ENCODE results near the gene PIP5KL1. TPM values are rescaled to one million over a fixed set of nuclear protein-coding genes. Genes with fewer than 3 reads are reported as not detected.

PIP5KL1 gene
- total RNA-seq, 1 donor from 2014 or later = 4.9 TPM

DNA sequence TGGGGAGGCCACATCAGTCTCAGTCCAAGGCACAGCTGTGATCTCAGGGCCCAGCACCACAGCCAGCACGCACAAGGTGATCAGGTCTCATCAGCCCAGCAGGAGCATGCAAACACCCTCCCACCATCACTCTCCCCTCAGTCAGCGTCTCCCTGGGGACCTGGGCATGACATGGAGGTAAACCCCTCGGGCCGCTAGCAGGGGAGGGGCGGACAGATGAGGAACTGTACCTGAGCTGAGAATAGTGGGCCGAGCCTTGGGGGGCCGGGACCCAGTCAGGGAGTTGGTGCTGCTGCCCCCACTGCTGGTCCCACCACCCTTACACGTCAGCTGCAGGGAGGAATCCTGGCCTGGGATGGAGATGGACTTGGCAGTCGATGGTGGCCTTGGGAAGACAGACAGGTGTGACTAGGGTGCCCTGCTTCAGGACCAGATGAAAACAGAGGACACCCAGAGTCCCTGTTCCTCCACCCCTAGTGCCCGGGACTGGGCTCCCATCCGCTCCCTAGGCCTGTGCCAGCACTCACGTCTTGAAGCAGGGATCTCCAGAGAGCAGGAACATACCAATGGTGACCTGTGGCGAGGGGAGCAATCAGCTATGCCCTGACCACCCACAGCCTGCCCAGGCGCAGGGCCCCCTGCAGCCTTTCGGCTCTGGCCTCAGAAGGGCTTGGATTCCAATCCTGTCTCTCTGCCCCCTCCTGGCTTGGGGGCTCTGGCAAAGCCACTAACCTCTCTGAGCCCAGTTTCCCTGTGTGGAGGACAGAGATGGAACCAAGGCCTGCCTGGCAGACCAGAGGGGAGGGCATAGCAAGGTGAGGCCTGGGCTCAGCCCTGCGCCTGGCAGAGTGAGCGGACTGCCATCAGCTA is 17.5 kb upstream of the PIP5KL1 start:
- H3K4me1 ChIP-seq (ENCODE audit: insufficient read depth, low read length) = peaks cover 7% of the 10 kb centered on the region
- DNase-seq (ENCODE audit: low read depth) (no peak), FAIRE-seq (no peak)
- Mint-ChIP-seq H3K9me3 (ENCODE audit: unreplicated experiment) (no peaks in the 10 kb centered on the region), H3K4me1 (ENCODE audit: low read depth, unreplicated experiment) (peaks cover 2% of the 10 kb centered on the region), H3K36me3 (ENCODE audit: low read depth, unreplicated experiment) (peaks cover 2% of the 10 kb centered on the region), H3K27me3 (ENCODE audit: low read depth, unreplicated experiment) (no peaks in the 10 kb centered on the region), H3K4me3 (ENCODE audit: unreplicated experiment) (no peak overlapping the region), H3K27ac (ENCODE audit: unreplicated experiment) (no peak overlapping the region)
- TF ChIP-seq EZH2 (IDR thresholded peaks at IDR 0.05; ENCODE audit: insufficient read depth, low read length) = no peak
- TF ChIP-seq, protein P1, sequence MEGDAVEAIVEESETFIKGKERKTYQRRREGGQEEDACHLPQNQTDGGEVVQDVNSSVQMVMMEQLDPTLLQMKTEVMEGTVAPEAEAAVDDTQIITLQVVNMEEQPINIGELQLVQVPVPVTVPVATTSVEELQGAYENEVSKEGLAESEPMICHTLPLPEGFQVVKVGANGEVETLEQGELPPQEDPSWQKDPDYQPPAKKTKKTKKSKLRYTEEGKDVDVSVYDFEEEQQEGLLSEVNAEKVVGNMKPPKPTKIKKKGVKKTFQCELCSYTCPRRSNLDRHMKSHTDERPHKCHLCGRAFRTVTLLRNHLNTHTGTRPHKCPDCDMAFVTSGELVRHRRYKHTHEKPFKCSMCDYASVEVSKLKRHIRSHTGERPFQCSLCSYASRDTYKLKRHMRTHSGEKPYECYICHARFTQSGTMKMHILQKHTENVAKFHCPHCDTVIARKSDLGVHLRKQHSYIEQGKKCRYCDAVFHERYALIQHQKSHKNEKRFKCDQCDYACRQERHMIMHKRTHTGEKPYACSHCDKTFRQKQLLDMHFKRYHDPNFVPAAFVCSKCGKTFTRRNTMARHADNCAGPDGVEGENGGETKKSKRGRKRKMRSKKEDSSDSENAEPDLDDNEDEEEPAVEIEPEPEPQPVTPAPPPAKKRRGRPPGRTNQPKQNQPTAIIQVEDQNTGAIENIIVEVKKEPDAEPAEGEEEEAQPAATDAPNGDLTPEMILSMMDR (IDR thresholded peaks at IDR 0.05; ENCODE audit: insufficient read depth, low read depth, low read length) = no peak
- no peaks in the 10 kb centered on the region for H3K36me3 ChIP-seq (ENCODE audit: insufficient read depth, low read length)
- H3K4me3 ChIP-seq (ENCODE audit: insufficient read depth, low read depth, low read length) = no peak overlapping the region
- H3K27ac ChIP-seq (ENCODE audit: low read depth, low read length) = no peak overlapping the region
- no peak overlapping the region for H2AFZ ChIP-seq (ENCODE audit: low read depth, low read length)
- no peaks in the 10 kb centered on the region for H3K9me3 ChIP-seq (ENCODE audit: insufficient read depth, low read depth, low read length)
- H3K9ac ChIP-seq (ENCODE audit: low read length) = no peak overlapping the region
- H3K4me2 ChIP-seq (ENCODE audit: low read length) = no peak overlapping the region
- H3K79me2 ChIP-seq (ENCODE audit: insufficient read depth, low read length) = no peaks in the 10 kb centered on the region
- peaks cover 35% of the 10 kb centered on the region for H4K20me1 ChIP-seq (ENCODE audit: insufficient read depth, low read length)
- H3K27me3 ChIP-seq (ENCODE audit: insufficient read depth, low read length) = no peaks in the 10 kb centered on the region

DNA sequence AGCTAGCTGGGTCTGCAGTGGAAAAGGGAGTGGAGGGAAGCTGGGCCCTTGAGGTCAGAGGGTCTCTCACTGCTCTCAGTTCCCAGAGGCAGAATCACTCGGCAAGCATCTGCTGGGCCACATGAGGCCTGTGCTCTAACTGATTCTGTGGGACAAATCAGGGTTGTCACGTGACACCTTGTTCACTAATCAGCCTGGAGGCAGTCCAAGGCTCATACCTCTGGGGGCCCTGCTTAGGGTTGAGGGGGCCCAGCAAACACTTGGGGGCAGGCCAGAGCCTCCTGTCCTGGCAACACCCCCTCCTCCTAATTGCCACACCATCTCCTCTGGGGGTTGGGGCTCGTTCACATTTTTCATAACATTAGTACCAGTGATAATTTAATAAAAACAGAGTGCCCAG is 16.2 kb upstream of the PIP5KL1 start:
- Mint-ChIP-seq H3K27ac (ENCODE audit: unreplicated experiment) (no peak overlapping the region), H3K9me3 (ENCODE audit: unreplicated experiment) (no peaks in the 10 kb centered on the region), H3K4me1 (ENCODE audit: low read depth, unreplicated experiment) (peaks cover 2% of the 10 kb centered on the region), H3K27me3 (ENCODE audit: low read depth, unreplicated experiment) (no peaks in the 10 kb centered on the region), H3K36me3 (ENCODE audit: low read depth, unreplicated experiment) (peaks cover 5% of the 10 kb centered on the region), H3K4me3 (ENCODE audit: unreplicated experiment) (no peak overlapping the region)
- Histone ChIP-seq H3K9me3 (ENCODE audit: insufficient read depth, low read depth, low read length) (no peaks in the 10 kb centered on the region), H3K9ac (ENCODE audit: low read length) (no peak overlapping the region), H3K36me3 (ENCODE audit: insufficient read depth, low read length) (no peaks in the 10 kb centered on the region), H3K4me3 (ENCODE audit: insufficient read depth, low read depth, low read length) (no peak overlapping the region), H2AFZ (ENCODE audit: low read depth, low read length) (no peak overlapping the region), H3K4me2 (ENCODE audit: low read length) (no peak overlapping the region), H4K20me1 (ENCODE audit: insufficient read depth, low read length) (peaks cover 25% of the 10 kb centered on the region), H3K27me3 (ENCODE audit: insufficient read depth, low read length) (no peaks in the 10 kb centered on the region), H3K4me1 (ENCODE audit: insufficient read depth, low read length) (peaks cover 5% of the 10 kb centered on the region), H3K79me2 (ENCODE audit: insufficient read depth, low read length) (no peaks in the 10 kb centered on the region), H3K27ac (ENCODE audit: low read depth, low read length) (no peak overlapping the region)
- DNase-seq (ENCODE audit: low read depth) = no peak
- TF ChIP-seq EZH2 (IDR thresholded peaks at IDR 0.05; ENCODE audit: insufficient read depth, low read length) = no peak
- TF ChIP-seq, protein P1 (IDR thresholded peaks at IDR 0.05; ENCODE audit: insufficient read depth, low read depth, low read length) = no peak
- no peak for FAIRE-seq

DNA sequence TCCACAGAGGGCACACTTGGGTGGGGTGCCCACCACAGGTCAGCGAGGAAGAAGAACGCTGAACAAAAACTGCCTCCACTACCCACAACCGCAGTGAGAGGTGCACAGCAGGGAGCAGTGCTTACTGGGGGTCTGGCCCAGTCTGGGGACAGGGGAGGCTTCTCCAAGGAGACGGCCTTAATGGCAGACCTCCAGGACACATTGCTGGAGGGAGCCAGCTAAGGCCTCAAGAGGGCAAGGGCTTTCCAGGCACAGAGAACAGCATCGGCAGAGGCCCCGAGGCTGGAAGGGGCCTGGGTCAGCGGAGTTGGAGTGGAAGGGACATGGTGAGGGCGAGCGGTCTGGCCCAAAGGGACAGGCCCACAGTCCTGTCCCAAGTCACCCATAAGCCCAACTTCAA is 15.4 kb upstream of the PIP5KL1 start:
- TF ChIP-seq EZH2 (IDR thresholded peaks at IDR 0.05; ENCODE audit: insufficient read depth, low read length) = no peak
- TF ChIP-seq, protein P1 (IDR thresholded peaks at IDR 0.05; ENCODE audit: insufficient read depth, low read depth, low read length) = no peak
- H4K20me1 ChIP-seq (ENCODE audit: insufficient read depth, low read length) = peaks cover 21% of the 10 kb centered on the region
- H3K27ac ChIP-seq (ENCODE audit: low read depth, low read length) = no peak overlapping the region
- H3K4me3 Mint-ChIP-seq (ENCODE audit: unreplicated experiment) = no peak overlapping the region
- H3K4me1 ChIP-seq (ENCODE audit: insufficient read depth, low read length) = peaks cover 4% of the 10 kb centered on the region
- H3K9me3 Mint-ChIP-seq (ENCODE audit: unreplicated experiment) = no peaks in the 10 kb centered on the region
- no peaks in the 10 kb centered on the region for H3K79me2 ChIP-seq (ENCODE audit: insufficient read depth, low read length)
- H3K4me1 Mint-ChIP-seq (ENCODE audit: low read depth, unreplicated experiment) = peaks cover 2% of the 10 kb centered on the region
- no peak overlapping the region for H3K4me3 ChIP-seq (ENCODE audit: insufficient read depth, low read depth, low read length)
- no peaks in the 10 kb centered on the region for H3K27me3 Mint-ChIP-seq (ENCODE audit: low read depth, unreplicated experiment)
- H3K36me3 Mint-ChIP-seq (ENCODE audit: low read depth, unreplicated experiment) = peaks cover 5% of the 10 kb centered on the region
- DNase-seq (ENCODE audit: low read depth) (no peak), FAIRE-seq (no peak)
- no peaks in the 10 kb centered on the region for H3K27me3 ChIP-seq (ENCODE audit: insufficient read depth, low read length)
- no peak overlapping the region for H2AFZ ChIP-seq (ENCODE audit: low read depth, low read length)
- H3K4me2 ChIP-seq (ENCODE audit: low read length) = no peak overlapping the region
- no peak overlapping the region for H3K27ac Mint-ChIP-seq (ENCODE audit: unreplicated experiment)
- no peaks in the 10 kb centered on the region for H3K9me3 ChIP-seq (ENCODE audit: insufficient read depth, low read depth, low read length)
- H3K36me3 ChIP-seq (ENCODE audit: insufficient read depth, low read length) = no peaks in the 10 kb centered on the region
- no peak overlapping the region for H3K9ac ChIP-seq (ENCODE audit: low read length)

Measured in astrocyte (in vitro differentiated cells and primary cell).